Type B pancreatic cell (in vitro differentiated cells): ENCODE data around the gene SLC4A9. TPM values are rescaled to one million over a fixed set of nuclear protein-coding genes. Genes with fewer than 3 reads are reported as not detected.

ENCODE experiments used
- DNase-seq: peaks from one replicate; pipeline ENCODE4 v3.0.0; 2021; ENCODE audit warnings: mixed read lengths; ENCODE audit not compliant: unreplicated experiment; ENCODE audit errors: extremely low spot score
- H3K27ac Mint-ChIP-seq: 2 replicates; pipeline ENCODE4 v1.8.0; 2021; ENCODE audit warnings: mild to moderate bottlenecking, mixed read lengths
- H3K27me3 Mint-ChIP-seq: 2 replicates; pipeline ENCODE4 v1.8.0; 2021; ENCODE audit warnings: mixed read lengths
- H3K36me3 Mint-ChIP-seq: 2 replicates; pipeline ENCODE4 v1.8.0; 2021; ENCODE audit warnings: mixed read lengths
- H3K4me1 Mint-ChIP-seq: one replicate; pipeline ENCODE4 v1.8.0; 2021; ENCODE audit warnings: mixed read lengths; ENCODE audit not compliant: unreplicated experiment
- H3K4me3 Mint-ChIP-seq: 2 replicates; pipeline ENCODE4 v1.8.0; 2021; ENCODE audit warnings: mild to moderate bottlenecking, mixed read lengths
- H3K9me3 Mint-ChIP-seq: 2 replicates; pipeline ENCODE4 v1.8.0; 2021; ENCODE audit warnings: mixed read lengths
- CTCF ChIP-seq: fragments of 200-600 bp; sonication (generic); conservative IDR thresholded peaks from 2 replicates; pipeline ENCODE4 v1.5.0; 2021; ENCODE audit warnings: antibody characterized with exemption, mild to moderate bottlenecking
- long read RNA-seq: library from polyadenylated mRNA; unstranded; transcript quantifications from one replicate; pipeline ENCODE4 v2.0.0, GENCODE V29; 2020
- total RNA-seq: library from RNA; stranded (reverse); gene quantifications from 2 replicates; pipeline ENCODE4 v1.2.1, GENCODE V29; 2021; ENCODE audit warnings: low replicate concordance

SLC4A9 gene
- 0.17 TPM in 1 of 2 replicates, not detected in the other for total RNA-seq
- long read RNA-seq: 0 reads

DNA sequence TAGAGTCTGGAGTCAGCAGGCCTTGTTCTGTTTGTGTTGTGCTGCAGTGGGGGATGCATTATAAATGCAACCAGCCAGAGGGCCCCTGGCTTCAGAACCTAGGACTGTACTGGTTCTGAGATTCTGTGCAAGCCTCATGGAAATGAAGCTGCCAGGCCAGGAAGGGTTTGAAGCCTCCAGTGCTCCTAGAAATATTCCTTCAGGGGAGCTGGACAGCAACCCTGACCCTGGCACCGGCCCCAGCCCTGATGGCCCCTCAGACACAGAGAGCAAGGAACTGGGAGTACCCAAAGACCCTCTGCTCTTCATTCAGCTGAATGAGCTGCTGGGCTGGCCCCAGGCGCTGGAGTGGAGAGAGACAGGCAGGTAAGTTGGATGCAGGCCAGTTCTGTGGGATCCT lies at the start of gene SLC4A9:
Gene SLC4A9 (plus strand): TSS at position 94 of the 400 bp plus-strand sequence. CDS start 43 bp downstream, at position 137.
- no peak for TF ChIP-seq CTCF
- H3K4me1 Mint-ChIP-seq: peaks cover 10% of the 10 kb centered on the region
- no peak within 1 kb of the TSS for H3K4me3 Mint-ChIP-seq
- H3K27ac Mint-ChIP-seq: no peak within 1 kb of the TSS
- H3K9me3 Mint-ChIP-seq: no peaks in the 10 kb centered on the region
- no peaks in the 10 kb centered on the region for H3K36me3 Mint-ChIP-seq
- no peak for DNase-seq
- H3K27me3 Mint-ChIP-seq: peaks cover 10% of the 10 kb centered on the region

DNA sequence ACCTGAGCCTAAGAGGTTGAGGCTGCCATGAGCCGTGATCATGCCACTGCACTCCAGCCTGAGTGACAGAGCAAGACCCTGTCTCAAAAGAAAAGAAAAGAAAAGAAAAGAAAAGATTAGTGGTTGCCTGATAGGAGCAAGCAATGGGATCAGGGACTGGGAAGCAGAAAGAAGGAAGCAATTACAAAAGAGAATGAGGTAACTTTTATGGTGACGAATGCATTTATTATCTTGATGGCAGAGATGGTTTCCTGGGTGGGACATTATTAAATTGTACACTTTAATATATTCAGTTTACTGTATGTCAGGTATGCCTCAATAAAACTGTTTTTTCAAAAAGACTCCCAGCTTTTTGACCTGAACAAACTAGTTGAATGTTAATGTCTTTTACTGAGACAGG lies 49.6 kb upstream of the SLC4A9 start:
- Mint-ChIP-seq H3K4me1 (no peaks in the 10 kb centered on the region), H3K9me3 (no peaks in the 10 kb centered on the region), H3K27me3 (peaks cover 38% of the 10 kb centered on the region), H3K36me3 (no peaks in the 10 kb centered on the region), H3K27ac (no peak overlapping the region), H3K4me3 (no peak overlapping the region)
- no peak for DNase-seq
- TF ChIP-seq CTCF: no peak

DNA sequence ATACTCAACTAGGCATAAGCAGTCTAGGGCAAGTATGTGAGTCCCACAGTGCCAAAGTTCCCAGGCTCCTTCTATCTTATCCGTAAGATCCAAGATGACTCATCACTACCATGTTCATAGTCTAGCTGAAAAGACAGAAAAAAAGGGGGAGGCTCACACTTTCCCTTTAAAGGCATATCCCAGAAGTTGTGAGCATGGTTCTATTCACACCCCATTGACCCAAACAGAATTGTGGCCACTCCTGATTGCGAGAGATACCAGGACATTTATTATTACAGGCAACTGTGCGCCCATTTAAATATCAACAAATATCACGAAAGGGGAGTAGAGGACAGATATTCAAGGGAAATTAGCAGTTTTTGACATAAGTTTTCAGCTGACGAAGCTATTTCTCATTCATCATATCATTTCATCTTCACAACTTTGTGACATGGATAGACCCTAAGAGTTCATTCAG lies 49.0 kb upstream of the SLC4A9 start:
- no peak overlapping the region for H3K27ac Mint-ChIP-seq
- no peaks in the 10 kb centered on the region for H3K36me3 Mint-ChIP-seq
- DNase-seq: no peak
- no peak overlapping the region for H3K4me3 Mint-ChIP-seq
- TF ChIP-seq CTCF: no peak
- no peaks in the 10 kb centered on the region for H3K9me3 Mint-ChIP-seq
- peaks cover 35% of the 10 kb centered on the region for H3K27me3 Mint-ChIP-seq
- no peaks in the 10 kb centered on the region for H3K4me1 Mint-ChIP-seq

DNA sequence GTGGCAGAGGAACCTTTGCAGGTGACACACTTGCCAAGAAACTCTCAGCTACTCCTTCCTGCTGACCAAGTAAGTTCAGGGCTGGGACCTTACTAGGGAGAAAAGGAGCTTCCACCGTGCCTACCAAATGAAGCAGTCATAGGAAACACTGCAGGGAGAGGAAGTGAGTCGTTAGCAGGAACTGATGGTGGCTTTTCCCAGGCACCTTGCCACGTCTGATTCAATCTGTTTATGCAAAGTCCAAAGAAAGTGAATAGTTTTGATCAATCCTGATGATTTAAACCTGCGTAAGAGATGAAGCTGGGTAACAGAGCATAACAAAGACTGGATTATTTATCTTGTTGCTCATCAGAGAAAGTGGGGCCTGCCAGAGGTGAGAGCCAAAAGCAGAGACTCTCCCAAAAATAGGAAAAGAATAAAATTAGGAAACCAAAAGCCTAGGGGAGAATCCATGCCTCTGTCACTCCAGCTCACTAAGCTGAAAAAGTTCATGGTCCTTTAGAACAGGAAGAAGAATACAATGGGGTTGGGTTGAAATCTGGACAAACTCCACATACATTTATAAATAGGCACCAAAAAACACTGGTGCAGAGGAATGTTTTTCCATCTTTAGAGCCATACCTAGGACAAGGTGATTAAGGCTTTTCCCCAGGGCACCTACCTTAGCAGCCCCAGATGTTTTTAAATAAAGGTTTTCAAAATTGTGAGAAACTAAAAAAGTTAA lies 47.8 kb upstream of the SLC4A9 start:
- H3K27ac Mint-ChIP-seq: no peak overlapping the region
- no peaks in the 10 kb centered on the region for H3K36me3 Mint-ChIP-seq
- TF ChIP-seq CTCF: no peak
- H3K27me3 Mint-ChIP-seq: peaks cover 30% of the 10 kb centered on the region
- no peak overlapping the region for H3K4me3 Mint-ChIP-seq
- no peak for DNase-seq
- H3K9me3 Mint-ChIP-seq: no peaks in the 10 kb centered on the region
- H3K4me1 Mint-ChIP-seq: no peaks in the 10 kb centered on the region

DNA sequence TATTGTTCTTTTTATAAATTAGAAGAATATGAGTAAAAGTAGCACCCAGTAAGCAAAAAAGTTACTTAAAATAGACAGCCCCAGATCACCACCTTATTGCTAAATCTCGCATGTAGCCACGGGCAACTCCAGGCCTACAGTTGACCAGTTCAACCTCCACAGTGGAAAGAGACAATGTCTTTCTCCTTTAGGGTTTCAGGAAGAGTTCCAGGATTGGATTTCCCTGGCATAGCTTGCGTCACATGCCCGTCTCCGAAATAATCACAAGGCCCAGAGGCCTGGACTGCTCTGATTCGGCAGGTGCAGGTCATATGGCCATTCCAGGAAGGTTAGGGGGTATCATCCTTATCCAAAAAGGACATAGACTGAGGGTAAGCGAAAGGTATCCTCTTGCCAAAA lies 47.2 kb upstream of the SLC4A9 start:
- no peaks in the 10 kb centered on the region for H3K4me1 Mint-ChIP-seq
- no peak for TF ChIP-seq CTCF
- H3K27me3 Mint-ChIP-seq: peaks cover 30% of the 10 kb centered on the region
- no peak for DNase-seq
- H3K4me3 Mint-ChIP-seq: no peak overlapping the region
- no peaks in the 10 kb centered on the region for H3K36me3 Mint-ChIP-seq
- no peak overlapping the region for H3K27ac Mint-ChIP-seq
- no peaks in the 10 kb centered on the region for H3K9me3 Mint-ChIP-seq
